ENCODE measurements around the gene SMYD3.

SMYD3 gene

GRCh38 chr1:245906207-245906606 is 600.9 kb downstream of the SMYD3 start:
- DNase-seq (ENCODE audit: insufficient read length, low spot score) (no peak), FAIRE-seq (no peak)
- no peak for TF ChIP-seq CTCF (IDR thresholded peaks at IDR 0.05; ENCODE audit: insufficient read depth, missing control alignments)

GRCh38 chr1:245903851-245904250 is 603.2 kb downstream of the SMYD3 start:
- no peak for DNase-seq (ENCODE audit: insufficient read length, low spot score)
- no peak for FAIRE-seq
- TF ChIP-seq CTCF (IDR thresholded peaks at IDR 0.05; ENCODE audit: insufficient read depth, missing control alignments) = no peak

GRCh38 chr1:245901565-245901964 is 605.5 kb downstream of the SMYD3 start:
- TF ChIP-seq CTCF (IDR thresholded peaks at IDR 0.05; ENCODE audit: insufficient read depth, missing control alignments) = no peak
- no peak for FAIRE-seq
- no peak for DNase-seq (ENCODE audit: insufficient read length, low spot score)

- no peak for TF ChIP-seq CTCF (IDR thresholded peaks at IDR 0.05; ENCODE audit: insufficient read depth, missing control alignments)
- FAIRE-seq = no peak
- no peak for DNase-seq (ENCODE audit: insufficient read length, low spot score)
Observed at GRCh38 chr1:245901037-245901436, 606.0 kb downstream of the SMYD3 start.

GRCh38 chr1:245898581-245898980 is 608.5 kb downstream of the SMYD3 start:
- DNase-seq (ENCODE audit: insufficient read length, low spot score) (no peak), FAIRE-seq (peak; percentile 6)
- TF ChIP-seq CTCF (IDR thresholded peaks at IDR 0.05; ENCODE audit: insufficient read depth, missing control alignments) = no peak

- no peak for TF ChIP-seq CTCF (IDR thresholded peaks at IDR 0.05; ENCODE audit: insufficient read depth, missing control alignments)
- DNase-seq (ENCODE audit: insufficient read length, low spot score) = no peak
- FAIRE-seq = no peak
Observed at GRCh38 chr1:245896258-245896657, 610.8 kb downstream of the SMYD3 start.

GRCh38 chr1:245895455-245895959 is 611.6 kb downstream of the SMYD3 start:
- DNase-seq (ENCODE audit: insufficient read length, low spot score) = no peak
- TF ChIP-seq CTCF (IDR thresholded peaks at IDR 0.05; ENCODE audit: insufficient read depth, missing control alignments) = no peak
- FAIRE-seq = peak; percentile 29
